Endothelial cell of umbilical vein (primary cell): Measurements from ENCODE around the gene PPP3CA. TPM values are rescaled to one million over a fixed set of nuclear protein-coding genes. Genes with fewer than 3 reads are reported as not detected.

Experiments used
- BruUV-seq: library from RNA; stranded (reverse); fragments of 400-500 nt; replicated peaks from 2 replicates; lab custom pipeline; 2021; lab: Mats Ljungman, UMichigan
- CTCF ChIA-PET: fragments of 300-600, 350-600 bp; sonication (Branson Sonifier 250); formaldehyde crosslinking; loops from one replicate; lab custom pipeline; 2021; ENCODE audit warnings: antibody characterized with exemption, inconsistent platforms; lab: Charles Lee
- POLR2A ChIA-PET: fragments of 300-600, 350-600 bp; sonication (Branson Sonifier 250); formaldehyde crosslinking; loops from one replicate; lab custom pipeline; 2021; ENCODE audit warnings: antibody characterized with exemption, inconsistent platforms; lab: Charles Lee
- DNase-seq: peaks from one replicate; pipeline ENCODE4 v3.0.0-alpha.2; 2011; ENCODE audit warnings: low read depth, low spot score
- FAIRE-seq: peaks from 2 replicates; lab custom pipeline; 2011; peaks lifted over from hg19 to GRCh38; lab: Jason Lieb, UNC
- H2AFZ ChIP-seq: 2 replicates; pipeline ENCODE4 v1.6.0; 2012; ENCODE audit warnings: low read depth, low read length, control low read depth, inconsistent platforms
- H3K27ac ChIP-seq: 2 replicates; pipeline ENCODE4 v1.5.1; 2011; ENCODE audit warnings: low read depth, mild to moderate bottlenecking, control low read depth, low read length, moderate library complexity; ENCODE audit not compliant: insufficient read depth
- H3K27me3 ChIP-seq, 2 experiments: 2 replicates each; pipeline versions ENCODE4 v1.6.0 to v1.6.1; 2011; ENCODE audit warnings: low read length in 2 of 2, mixed read lengths in 1 of 2; ENCODE audit not compliant: control insufficient read depth in 2 of 2, insufficient read depth in 2 of 2
- H3K36me3 ChIP-seq, 2 experiments: 2 replicates in 1 of 2; 3 replicates in 1 of 2; pipeline ENCODE4 v1.5.1; 2011; ENCODE audit warnings: low read length in 2 of 2, mild to moderate bottlenecking in 1 of 2, moderate library complexity in 1 of 2; ENCODE audit not compliant: control insufficient read depth in 2 of 2, insufficient read depth in 2 of 2; ENCODE audit errors: extremely low read depth in 1 of 2
- H3K4me1 ChIP-seq: 3 replicates; pipeline ENCODE4 v1.5.1; 2011; ENCODE audit warnings: mild to moderate bottlenecking, low read length; ENCODE audit not compliant: control insufficient read depth, insufficient read depth; ENCODE audit errors: extremely low read depth
- H3K4me2 ChIP-seq: 2 replicates; pipeline ENCODE4 v1.6.1; 2011; ENCODE audit warnings: low read length, control low read depth, mixed read lengths; ENCODE audit not compliant: insufficient read depth
- H3K4me3 ChIP-seq, 3 experiments: fragments of 200-600 bp in 1 of 3; sonication (generic), shearing (Covaris generic) in 1 of 3; replicated peaks in 1 of 3; 2 replicates each; pipeline ENCODE4 v1.5.1; 2011 to 2016; ENCODE audit warnings: control low read depth in 3 of 3, low read length in 3 of 3, mild to moderate bottlenecking in 2 of 3, inconsistent platforms in 1 of 3, low read depth in 1 of 3, moderate library complexity in 1 of 3; ENCODE audit not compliant: insufficient read depth in 1 of 3
- H3K79me2 ChIP-seq: 2 replicates; pipeline ENCODE4 v1.6.0; 2012; ENCODE audit warnings: low read length, inconsistent platforms; ENCODE audit not compliant: control insufficient read depth, insufficient read depth
- H3K9ac ChIP-seq: replicated peaks from 2 replicates; pipeline ENCODE3; 2011; ENCODE audit warnings: low read length, control low read depth; ENCODE audit not compliant: insufficient read depth; ENCODE audit errors: extremely low read depth
- H3K9me1 ChIP-seq: replicated peaks from 3 replicates; pipeline ENCODE4 v1.6.0; 2011; ENCODE audit warnings: mild to moderate bottlenecking, low read length; ENCODE audit not compliant: control insufficient read depth, insufficient read depth; ENCODE audit errors: extremely low read depth
- H3K9me3 ChIP-seq: replicated peaks from 2 replicates; pipeline ENCODE4 v1.5.1; 2012; ENCODE audit warnings: low read length, inconsistent platforms; ENCODE audit not compliant: control insufficient read depth, insufficient read depth
- H4K20me1 ChIP-seq: replicated peaks from 2 replicates; pipeline ENCODE3; 2011; ENCODE audit warnings: mild to moderate bottlenecking, low read length; ENCODE audit not compliant: control insufficient read depth, insufficient read depth; ENCODE audit errors: extremely low read depth
- EZH2 ChIP-seq: IDR thresholded peaks from 2 replicates; pipeline ENCODE4 v1.6.1; 2012; ENCODE audit warnings: borderline replicate concordance, low read depth, mild to moderate bottlenecking, moderate library complexity, low read length, inconsistent platforms; ENCODE audit not compliant: severe bottlenecking
- FOS ChIP-seq: IDR thresholded peaks from 2 replicates; pipeline ENCODE4 v1.6.1; 2011; ENCODE audit warnings: mild to moderate bottlenecking, low read length, moderate library complexity, borderline replicate concordance; ENCODE audit not compliant: insufficient read depth
- GATA2 ChIP-seq: IDR thresholded peaks from 2 replicates; pipeline ENCODE4 v1.7.0; 2011; ENCODE audit warnings: low read depth, mild to moderate bottlenecking, moderate library complexity, mixed read lengths, low read length; ENCODE audit not compliant: insufficient read length, insufficient read depth
- MAX ChIP-seq: IDR thresholded peaks from 2 replicates; pipeline ENCODE4 v1.6.1; 2011; ENCODE audit not compliant: insufficient read depth, insufficient read length
- POLR2A ChIP-seq: IDR thresholded peaks from 2 replicates; pipeline ENCODE4 v1.6.1; 2012; ENCODE audit warnings: low read depth, mild to moderate bottlenecking, control low read depth, low read length
- dilution Hi-C: fragments of 300-500 bp; cut with MboI; formaldehyde crosslinking; loops from one replicate; pipeline ENCODE4 v1.15.0; 2019; ENCODE audit warnings: low sequenced_read_pairs; ENCODE audit not compliant: extremely low pct_ligation_motif_present
- intact Hi-C: fragments of 100-400 bp; cut with micrococcal nuclease; formaldehyde crosslinking; loops from one replicate; pipeline ENCODE4 v1.10.0; 2022
- polyA plus RNA-seq, 4 experiments: library from polyadenylated mRNA; depleted of rRNA in 3 of 4; stranded (reverse) in 3 of 4; unstranded in 1 of 4; fragments of >200 nt; gene quantifications; 2 replicates each; pipeline versions ENCODE4 v1.2.1 to v1.2.3, GENCODE V29; 2011 to 2012; ENCODE audit warnings: missing spikeins in 1 of 4
- total RNA-seq: library from RNA; stranded (reverse); gene quantifications from 2 replicates; pipeline ENCODE4 v1.2.3, GENCODE V29; 2021
- TF ChIP-seq, protein P1 (sequence below), 2 donors: IDR thresholded peaks; 1 replicate in 1 of 2; 2 replicates in 1 of 2; pipeline ENCODE4 v1.5.1; 2011; ENCODE audit warnings: low read length in 2 of 2, mild to moderate bottlenecking in 2 of 2, moderate library complexity in 2 of 2, control low read depth in 1 of 2, inconsistent platforms in 1 of 2, low read depth in 1 of 2; ENCODE audit not compliant: insufficient read depth in 1 of 2; ENCODE audit errors: extremely low read depth in 1 of 2

Gene PPP3CA
- total and polyA plus RNA-seq, 2 donors (not counting 3 experiments of a cell fraction or from before 2014, with no cell fraction given), result 7.0 to 43.3 TPM

- POLR2A ChIA-PET, result no interaction called here
Measured at GRCh38 chr4:101240099-101240498, 107.2 kb downstream of the PPP3CA start.

More at GRCh38 chr4:101240099-101240498, 107.2 kb downstream of the PPP3CA start:
- Histone ChIP-seq H3K27ac (no peak overlapping the region), H3K9ac (no peak overlapping the region), H4K20me1 (peaks cover 4% of the 10 kb centered on the region), H3K4me2 (no peak overlapping the region), H3K9me1 (no peaks in the 10 kb centered on the region), H3K27me3 (no peaks in the 10 kb centered on the region), H3K9me3 (no peaks in the 10 kb centered on the region), H2AFZ (no peak overlapping the region), H3K36me3 (no peaks in the 10 kb centered on the region), H3K4me1 (peaks cover 8% of the 10 kb centered on the region), H3K4me3 (no peak overlapping the region), H3K79me2 (peaks cover 6% of the 10 kb centered on the region)
- FAIRE-seq, result no peak
- dilution Hi-C loops, result no loop called here
- CTCF ChIA-PET, result no interaction called here
- TF ChIP-seq MAX, result no peak
- TF ChIP-seq GATA2, result no peak
- TF ChIP-seq EZH2, result no peak
- TF ChIP-seq FOS, result no peak
- TF ChIP-seq POLR2A, result no peak
- TF ChIP-seq, protein P1, sequence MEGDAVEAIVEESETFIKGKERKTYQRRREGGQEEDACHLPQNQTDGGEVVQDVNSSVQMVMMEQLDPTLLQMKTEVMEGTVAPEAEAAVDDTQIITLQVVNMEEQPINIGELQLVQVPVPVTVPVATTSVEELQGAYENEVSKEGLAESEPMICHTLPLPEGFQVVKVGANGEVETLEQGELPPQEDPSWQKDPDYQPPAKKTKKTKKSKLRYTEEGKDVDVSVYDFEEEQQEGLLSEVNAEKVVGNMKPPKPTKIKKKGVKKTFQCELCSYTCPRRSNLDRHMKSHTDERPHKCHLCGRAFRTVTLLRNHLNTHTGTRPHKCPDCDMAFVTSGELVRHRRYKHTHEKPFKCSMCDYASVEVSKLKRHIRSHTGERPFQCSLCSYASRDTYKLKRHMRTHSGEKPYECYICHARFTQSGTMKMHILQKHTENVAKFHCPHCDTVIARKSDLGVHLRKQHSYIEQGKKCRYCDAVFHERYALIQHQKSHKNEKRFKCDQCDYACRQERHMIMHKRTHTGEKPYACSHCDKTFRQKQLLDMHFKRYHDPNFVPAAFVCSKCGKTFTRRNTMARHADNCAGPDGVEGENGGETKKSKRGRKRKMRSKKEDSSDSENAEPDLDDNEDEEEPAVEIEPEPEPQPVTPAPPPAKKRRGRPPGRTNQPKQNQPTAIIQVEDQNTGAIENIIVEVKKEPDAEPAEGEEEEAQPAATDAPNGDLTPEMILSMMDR (IDR thresholded peaks at IDR 0.05; ENCODE audit: extremely low read depth in 1 of 2, insufficient read depth in 1 of 2, low read depth in 1 of 2, low read length in 2 of 2), result no peak
- DNase-seq, result no peak
- intact Hi-C loops, result no loop called here
- no TSS peak for BruUV-seq
